Neural progenitor cell (in vitro differentiated cells): ENCODE results near the gene CLMP. TPM values are rescaled to one million over a fixed set of nuclear protein-coding genes. Genes with fewer than 3 reads are reported as not detected.

ENCODE experiments used
- DNase-seq: peaks from one replicate; pipeline ENCODE4 v3.0.0-alpha.2; 2016; ENCODE audit warnings: low spot score
- H2AFZ ChIP-seq: fragments of 200-600 bp; sonication (generic); replicated peaks from 2 replicates; pipeline ENCODE4 v1.6.1; 2016; ENCODE audit warnings: antibody characterized with exemption
- H3F3A ChIP-seq: fragments of 200-600 bp; sonication (generic); 2 replicates; pipeline ENCODE4 v1.6.1; 2016; ENCODE audit warnings: antibody characterized with exemption, low read depth
- H3K27ac ChIP-seq: fragments of 200-600 bp; sonication (generic); 2 replicates; pipeline ENCODE4 v1.5.1; 2016; ENCODE audit warnings: mild to moderate bottlenecking
- H3K27me3 ChIP-seq: fragments of 200-600 bp; sonication (generic); 2 replicates; pipeline ENCODE4 v1.6.1; 2016; ENCODE audit warnings: mild to moderate bottlenecking, moderate library complexity
- H3K36me3 ChIP-seq: fragments of 200-600 bp; sonication (generic); 2 replicates; pipeline ENCODE4 v1.5.1; 2016
- H3K4me1 ChIP-seq: fragments of 200-600 bp; sonication (generic); 2 replicates; pipeline ENCODE4 v1.6.1; 2016; ENCODE audit warnings: mixed run types
- H3K4me2 ChIP-seq: fragments of 200-600 bp; sonication (generic); 2 replicates; pipeline ENCODE4 v1.6.1; 2016
- H3K4me3 ChIP-seq: fragments of 200-600 bp; sonication (generic); 2 replicates; pipeline ENCODE4 v1.5.1; 2016
- H3K79me2 ChIP-seq: fragments of 200-600 bp; sonication (generic); 2 replicates; pipeline ENCODE4 v1.6.1; 2016; ENCODE audit warnings: low read depth
- H3K9ac ChIP-seq: fragments of 200-600 bp; sonication (generic); 2 replicates; pipeline ENCODE4 v1.6.1; 2016
- H3K9me3 ChIP-seq: fragments of 200-600 bp; sonication (generic); 2 replicates; pipeline ENCODE4 v1.5.1; 2016; ENCODE audit warnings: low read depth
- H4K20me1 ChIP-seq: fragments of 200-600 bp; sonication (generic); 2 replicates; pipeline ENCODE4 v1.6.1; 2016; ENCODE audit warnings: low read depth
- H3K27ac Mint-ChIP-seq: 3 replicates; pipeline ENCODE4 v1.8.0; 2021; ENCODE audit warnings: mixed read lengths
- H3K27me3 Mint-ChIP-seq: 2 replicates; pipeline ENCODE4 v1.8.0; 2022; ENCODE audit warnings: low read depth, mild to moderate bottlenecking, inconsistent platforms, moderate library complexity, mixed read lengths; ENCODE audit not compliant: insufficient read depth
- H3K36me3 Mint-ChIP-seq: 3 replicates; pipeline ENCODE4 v1.8.0; 2021; ENCODE audit warnings: mixed read lengths
- H3K4me1 Mint-ChIP-seq: 3 replicates; pipeline ENCODE4 v1.8.0; 2021; ENCODE audit warnings: mixed read lengths
- H3K4me3 Mint-ChIP-seq: 3 replicates; pipeline ENCODE4 v1.8.0; 2021; ENCODE audit warnings: mild to moderate bottlenecking, moderate library complexity, mixed read lengths
- H3K9me3 Mint-ChIP-seq: 3 replicates; pipeline ENCODE4 v1.8.0; 2020; ENCODE audit warnings: mixed read lengths
- EZH2 ChIP-seq: fragments of 200-600 bp; sonication (generic); IDR thresholded peaks from 2 replicates; pipeline ENCODE4 v1.6.1; 2017; ENCODE audit warnings: antibody characterized with exemption, mild to moderate bottlenecking, moderate library complexity
- EZH2phosphoT487 ChIP-seq: fragments of 200-600 bp; sonication (generic); IDR thresholded peaks from 2 replicates; pipeline ENCODE4 v1.6.1; 2017; ENCODE audit warnings: antibody characterized with exemption
- total RNA-seq: library from RNA; depleted of rRNA; stranded (reverse); fragments of >200 nt; gene quantifications from 2 replicates; pipeline ENCODE4 v1.2.3, GENCODE V29; 2015; ENCODE audit warnings: low replicate concordance
- TF ChIP-seq, protein P1 (sequence below): fragments of 200-600 bp; sonication (generic); IDR thresholded peaks from 2 replicates; pipeline ENCODE4 v1.5.1; 2017; ENCODE audit warnings: antibody characterized with exemption, mild to moderate bottlenecking

The CLMP gene
- total RNA-seq, 1 donor from 2014 or later: 10.7 TPM

DNA sequence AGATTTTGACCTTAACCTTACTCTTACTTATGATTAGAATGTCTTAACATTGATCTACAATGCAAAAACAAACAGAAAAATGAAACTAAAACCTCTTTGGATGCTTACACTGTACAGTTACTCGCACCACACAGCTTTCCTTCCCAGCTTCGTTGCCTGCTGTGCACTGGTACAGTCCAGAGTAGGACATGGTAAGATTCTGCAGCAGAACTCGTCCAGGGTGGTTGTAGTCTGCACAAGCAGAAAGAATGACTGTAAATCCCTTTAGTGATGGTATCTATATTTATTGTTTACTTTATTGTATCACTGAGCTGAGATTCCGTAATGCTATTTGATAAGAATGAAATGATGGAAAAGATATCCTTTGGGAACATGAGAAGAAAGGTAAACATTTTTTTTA, 112.1 kb downstream of the CLMP start:
- Mint-ChIP-seq H3K4me1 (peaks cover 7% of the 10 kb centered on the region), H3K27me3 (no peaks in the 10 kb centered on the region), H3K4me3 (no peak overlapping the region), H3K36me3 (peaks cover 23% of the 10 kb centered on the region), H3K9me3 (no peaks in the 10 kb centered on the region), H3K27ac (no peak overlapping the region)
- Histone ChIP-seq H3K9me3 (no peaks in the 10 kb centered on the region), H2AFZ (no peak overlapping the region), H4K20me1 (no peaks in the 10 kb centered on the region), H3K36me3 (no peaks in the 10 kb centered on the region), H3K79me2 (no peaks in the 10 kb centered on the region), H3K4me3 (no peak overlapping the region), H3K27ac (no peak overlapping the region), H3K4me1 (no peaks in the 10 kb centered on the region), H3K4me2 (no peak overlapping the region), H3K9ac (no peak overlapping the region), H3K27me3 (no peaks in the 10 kb centered on the region), H3F3A (no peaks in the 10 kb centered on the region)
- TF ChIP-seq EZH2phosphoT487 (no peak), EZH2 (no peak)
- TF ChIP-seq, protein P1, sequence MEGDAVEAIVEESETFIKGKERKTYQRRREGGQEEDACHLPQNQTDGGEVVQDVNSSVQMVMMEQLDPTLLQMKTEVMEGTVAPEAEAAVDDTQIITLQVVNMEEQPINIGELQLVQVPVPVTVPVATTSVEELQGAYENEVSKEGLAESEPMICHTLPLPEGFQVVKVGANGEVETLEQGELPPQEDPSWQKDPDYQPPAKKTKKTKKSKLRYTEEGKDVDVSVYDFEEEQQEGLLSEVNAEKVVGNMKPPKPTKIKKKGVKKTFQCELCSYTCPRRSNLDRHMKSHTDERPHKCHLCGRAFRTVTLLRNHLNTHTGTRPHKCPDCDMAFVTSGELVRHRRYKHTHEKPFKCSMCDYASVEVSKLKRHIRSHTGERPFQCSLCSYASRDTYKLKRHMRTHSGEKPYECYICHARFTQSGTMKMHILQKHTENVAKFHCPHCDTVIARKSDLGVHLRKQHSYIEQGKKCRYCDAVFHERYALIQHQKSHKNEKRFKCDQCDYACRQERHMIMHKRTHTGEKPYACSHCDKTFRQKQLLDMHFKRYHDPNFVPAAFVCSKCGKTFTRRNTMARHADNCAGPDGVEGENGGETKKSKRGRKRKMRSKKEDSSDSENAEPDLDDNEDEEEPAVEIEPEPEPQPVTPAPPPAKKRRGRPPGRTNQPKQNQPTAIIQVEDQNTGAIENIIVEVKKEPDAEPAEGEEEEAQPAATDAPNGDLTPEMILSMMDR: no peak
- DNase-seq: no peak

DNA sequence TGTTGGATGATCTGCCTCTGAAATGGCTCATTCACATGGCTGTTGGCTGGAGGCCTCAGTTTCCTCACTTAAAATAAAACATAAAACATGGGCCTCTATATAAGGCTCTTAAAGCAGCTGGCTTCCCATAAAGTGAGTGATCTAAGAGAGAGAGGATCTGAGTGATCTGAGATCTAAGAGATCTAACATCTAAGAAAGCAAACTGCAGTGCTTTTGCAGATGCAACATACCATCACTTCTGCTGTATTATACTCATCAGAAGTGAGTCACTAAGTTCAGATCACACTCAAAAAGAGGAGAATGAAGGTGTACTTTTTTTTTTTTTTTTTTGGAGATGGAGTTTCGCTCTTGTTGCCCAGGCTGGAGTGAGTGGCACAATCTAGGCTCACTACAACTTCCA, 115.0 kb downstream of the CLMP start:
- Mint-ChIP-seq H3K9me3 (no peaks in the 10 kb centered on the region), H3K36me3 (peaks cover 31% of the 10 kb centered on the region), H3K4me1 (peaks cover 4% of the 10 kb centered on the region), H3K4me3 (no peak overlapping the region), H3K27ac (no peak overlapping the region), H3K27me3 (peaks cover 2% of the 10 kb centered on the region)
- no peak overlapping the region for H3K4me2 ChIP-seq
- H3K4me3 ChIP-seq: no peak overlapping the region
- no peaks in the 10 kb centered on the region for H3F3A ChIP-seq
- H3K27ac ChIP-seq: no peak overlapping the region
- H3K9me3 ChIP-seq: no peaks in the 10 kb centered on the region
- DNase-seq: no peak
- H4K20me1 ChIP-seq: no peaks in the 10 kb centered on the region
- H3K79me2 ChIP-seq: no peaks in the 10 kb centered on the region
- H3K4me1 ChIP-seq: no peaks in the 10 kb centered on the region
- no peak overlapping the region for H2AFZ ChIP-seq
- H3K36me3 ChIP-seq: no peaks in the 10 kb centered on the region
- H3K9ac ChIP-seq: no peak overlapping the region
- no peak for TF ChIP-seq EZH2phosphoT487
- TF ChIP-seq, protein P1: no peak
- no peak for TF ChIP-seq EZH2
- no peaks in the 10 kb centered on the region for H3K27me3 ChIP-seq

DNA sequence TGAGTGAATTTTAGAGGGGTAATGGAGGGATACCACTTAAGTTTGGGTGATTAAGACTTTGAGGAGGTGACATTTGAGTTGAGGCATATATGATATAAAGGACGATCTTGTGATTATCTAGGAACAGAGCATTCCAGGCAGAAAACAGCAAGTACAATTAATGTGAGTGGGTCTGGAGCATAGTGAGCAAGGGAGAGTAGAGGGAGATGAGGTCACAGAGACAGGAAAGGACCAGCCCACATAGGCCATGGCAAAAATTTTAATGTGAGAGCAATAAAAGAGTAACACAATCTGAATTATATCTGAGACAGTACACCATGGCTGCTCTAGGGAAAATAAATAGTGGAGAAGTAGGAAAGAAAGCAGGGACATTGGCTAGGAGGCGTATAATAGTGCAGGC, 118.6 kb downstream of the CLMP start:
- Mint-ChIP-seq H3K4me1 (peaks cover 3% of the 10 kb centered on the region), H3K9me3 (no peaks in the 10 kb centered on the region), H3K27me3 (peaks cover 2% of the 10 kb centered on the region), H3K36me3 (peaks cover 23% of the 10 kb centered on the region), H3K27ac (no peak overlapping the region), H3K4me3 (no peak overlapping the region)
- no peak overlapping the region for H2AFZ ChIP-seq
- no peaks in the 10 kb centered on the region for H3K79me2 ChIP-seq
- TF ChIP-seq EZH2 (no peak), EZH2phosphoT487 (no peak)
- TF ChIP-seq, protein P1: no peak
- no peaks in the 10 kb centered on the region for H3K9me3 ChIP-seq
- H3K4me2 ChIP-seq: no peak overlapping the region
- H3K4me1 ChIP-seq: peaks cover 6% of the 10 kb centered on the region
- no peak overlapping the region for H3K4me3 ChIP-seq
- no peak overlapping the region for H3K9ac ChIP-seq
- no peaks in the 10 kb centered on the region for H4K20me1 ChIP-seq
- no peaks in the 10 kb centered on the region for H3K27me3 ChIP-seq
- no peak for DNase-seq
- no peak overlapping the region for H3K27ac ChIP-seq
- peaks cover 9% of the 10 kb centered on the region for H3F3A ChIP-seq
- H3K36me3 ChIP-seq: no peaks in the 10 kb centered on the region
